Hippocampal formation (tissue), 2 donors: ENCODE measurements around the gene TBC1D14.
"Not testable (repeated sequence)": the region's sequence is repeated elsewhere in the genome, so short reads cannot be mapped to it uniquely, and the experiment has no call there.

Source experiments
- DNase-seq, 2 donors: peaks; one replicate each; lab custom pipeline; 2025; lab: John Stamatoyannopoulos, UW

The TBC1D14 gene

DNA sequence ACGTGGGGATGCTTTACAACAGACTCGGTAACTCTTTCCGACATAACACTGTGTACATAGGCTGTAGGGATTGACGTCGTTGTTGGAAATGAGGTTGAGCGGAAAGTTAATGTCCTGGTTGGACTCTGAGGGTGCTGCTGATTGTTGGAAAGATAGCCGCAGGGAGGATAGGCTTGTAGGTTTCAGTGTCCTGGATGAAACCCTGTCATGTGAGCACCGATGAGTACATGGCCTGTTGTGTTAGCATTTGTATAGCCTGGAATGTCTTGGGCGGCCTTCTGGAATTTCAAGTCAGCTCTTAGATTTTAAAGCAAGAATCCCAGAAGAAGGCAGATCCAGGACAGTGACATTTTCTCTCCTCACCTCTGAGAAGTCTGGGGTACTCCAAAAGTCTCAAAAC, 63.3 kb downstream of the TBC1D14 start:
- DNase-seq: no peak

GRCh38 chr4:6974138-6974848, 64.7 kb downstream of the TBC1D14 start:
- peak; percentile 75 to 86 for DNase-seq

DNA sequence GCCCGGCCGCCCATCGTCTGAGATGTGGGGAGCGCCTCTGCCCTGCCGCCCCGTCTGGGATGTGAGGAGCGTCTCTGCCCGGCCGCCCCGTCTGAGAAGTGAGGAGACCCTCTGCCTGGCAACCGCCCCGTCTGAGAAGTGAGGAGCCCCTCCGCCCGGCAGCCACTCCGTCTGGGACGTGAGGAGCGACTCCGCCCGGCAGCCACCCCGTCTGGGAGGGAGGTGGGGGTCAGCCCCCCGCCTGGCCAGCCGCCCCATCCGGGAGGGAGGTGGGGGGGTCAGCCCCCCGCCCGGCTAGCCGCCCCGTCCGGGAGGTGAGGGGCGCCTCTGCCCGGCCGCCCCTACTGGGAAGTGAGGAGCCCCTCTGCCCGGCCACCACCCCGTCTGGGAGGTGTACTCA, 68.2 kb downstream of the TBC1D14 start:
- not testable (repeated sequence) for DNase-seq

DNA sequence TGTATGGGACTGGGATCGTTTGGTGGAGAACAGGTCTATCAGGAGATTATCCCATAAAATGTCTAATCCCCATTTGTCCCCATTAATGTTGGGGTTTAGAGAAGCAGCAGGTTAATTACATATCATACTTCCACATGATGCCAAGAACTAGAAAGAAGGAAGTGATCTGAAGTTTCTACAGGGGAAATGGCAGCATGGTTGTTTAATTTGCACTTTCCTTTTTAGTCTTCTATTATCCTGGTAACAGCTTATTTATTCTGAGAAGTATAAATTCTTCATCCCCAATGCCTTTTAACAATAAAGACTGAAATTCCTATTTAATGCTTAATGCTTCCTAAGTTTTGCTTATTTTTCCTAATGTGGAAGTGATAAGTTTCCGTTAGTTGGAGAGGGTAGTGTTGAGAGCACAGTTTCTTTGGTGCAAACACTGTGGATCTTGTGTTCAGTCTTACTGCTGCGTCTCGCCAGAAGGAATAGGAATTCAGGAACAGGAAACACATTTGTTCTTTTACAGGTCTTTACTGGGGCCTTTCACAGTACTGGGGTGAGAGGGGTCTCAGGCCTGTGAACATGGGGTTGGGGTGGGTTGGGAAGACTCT, 74.0 kb downstream of the TBC1D14 start:
- DNase-seq: no peak

DNA sequence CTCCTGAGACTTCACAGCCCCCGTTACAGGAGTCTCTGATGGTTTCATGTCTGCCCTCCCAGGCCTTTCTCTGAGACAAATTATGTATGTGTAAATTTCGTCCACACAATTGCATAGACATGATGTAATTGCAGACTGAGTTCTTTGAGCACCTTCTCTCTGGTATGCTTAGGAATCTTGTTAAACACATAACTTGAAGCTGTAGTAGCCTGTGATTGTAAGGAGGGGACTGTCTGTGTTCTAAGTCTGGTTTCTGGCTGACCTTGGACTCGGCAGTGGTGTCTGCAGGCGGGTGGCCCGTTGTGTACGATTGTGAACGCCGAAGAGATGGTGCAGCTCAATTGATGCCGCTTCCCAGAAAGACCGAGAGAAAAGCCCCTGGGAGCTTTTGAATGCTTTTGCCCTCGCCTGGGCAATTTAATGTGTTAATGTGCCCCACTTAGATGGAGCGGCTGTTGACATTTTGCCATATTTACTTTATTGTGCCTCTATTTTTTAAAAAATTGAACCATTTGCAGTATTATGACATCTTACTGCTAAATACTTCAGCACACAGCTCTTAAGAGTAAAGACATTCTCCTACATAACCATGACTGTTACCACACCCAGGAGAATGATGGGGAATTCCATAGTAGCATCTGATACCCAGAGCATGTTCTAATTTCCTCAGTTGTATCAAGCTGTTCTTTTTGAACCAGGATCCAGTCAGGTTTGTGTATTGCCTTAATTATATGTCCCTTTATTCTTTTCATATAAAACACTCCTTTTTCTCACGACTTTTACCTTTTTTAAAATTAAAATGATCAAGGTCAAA, 75.2 kb downstream of the TBC1D14 start:
- no peak for DNase-seq

GRCh38 chr4:6986072-6986780, 76.6 kb downstream of the TBC1D14 start:
- peak in 1 of 2 donors; percentile 70 for DNase-seq

GRCh38 chr4:6986781-6987587, 77.4 kb downstream of the TBC1D14 start:
- peak; percentile 95 to 97 for DNase-seq

DNA sequence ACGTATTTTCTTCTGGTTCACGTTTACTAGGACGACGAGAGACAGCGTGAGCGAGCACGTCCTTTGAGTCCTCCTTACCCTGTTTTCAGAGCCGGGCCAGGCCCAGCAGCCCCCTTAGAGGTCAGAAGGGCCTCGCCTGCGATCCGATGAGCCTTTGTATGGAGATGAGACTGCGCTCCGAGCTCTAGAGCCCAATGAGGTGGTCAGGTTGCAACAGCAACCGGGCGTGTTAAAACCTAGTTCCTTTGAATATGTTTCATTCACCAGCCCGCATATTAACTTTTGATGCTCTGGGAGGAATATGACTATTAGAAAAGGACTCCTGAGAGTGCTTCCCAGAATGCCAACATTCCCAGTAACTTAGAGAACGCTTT, 77.9 kb downstream of the TBC1D14 start:
- no peak for DNase-seq

- DNase-seq: no peak
These were observed 78.5 kb downstream of the TBC1D14 start for GRCh38 chr4:6988016-6988715.

GRCh38 chr4:6989331-6989923, 79.8 kb downstream of the TBC1D14 start:
- DNase-seq: no peak

- no peak for DNase-seq
These were observed 81.0 kb downstream of the TBC1D14 start for GRCh38 chr4:6990661-6991060.

- no peak for DNase-seq
These were observed 81.6 kb downstream of the TBC1D14 start for GRCh38 chr4:6991249-6991648.

- peak in 1 of 2 donors; percentile 55 for DNase-seq
These were observed 82.3 kb downstream of the TBC1D14 start for GRCh38 chr4:6991771-6992557.

GRCh38 chr4:6992728-6993677, 83.4 kb downstream of the TBC1D14 start:
- no peak for DNase-seq

DNA sequence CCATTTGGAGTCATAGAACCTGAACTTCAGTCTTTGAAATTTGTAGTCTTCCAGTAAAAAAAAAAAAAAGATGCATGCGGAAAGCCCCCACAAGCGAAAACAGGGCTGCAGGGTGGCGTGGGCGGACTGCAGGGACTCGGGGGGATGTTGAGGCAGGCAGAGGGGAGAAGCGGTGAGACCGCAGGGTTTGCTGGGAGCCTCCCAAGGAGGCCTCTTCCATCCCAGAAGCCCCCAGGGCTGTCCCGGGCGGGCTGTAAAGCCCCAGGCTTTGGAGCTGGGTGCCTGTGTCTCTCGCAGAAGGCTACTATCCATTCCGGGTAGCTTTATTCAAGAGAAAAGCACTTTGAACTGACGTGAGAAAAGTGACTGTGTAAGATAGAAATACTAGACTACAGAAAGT, 86.9 kb downstream of the TBC1D14 start:
- no peak for DNase-seq

GRCh38 chr4:6999172-7000086, 89.8 kb downstream of the TBC1D14 start:
- no peak for DNase-seq

DNA sequence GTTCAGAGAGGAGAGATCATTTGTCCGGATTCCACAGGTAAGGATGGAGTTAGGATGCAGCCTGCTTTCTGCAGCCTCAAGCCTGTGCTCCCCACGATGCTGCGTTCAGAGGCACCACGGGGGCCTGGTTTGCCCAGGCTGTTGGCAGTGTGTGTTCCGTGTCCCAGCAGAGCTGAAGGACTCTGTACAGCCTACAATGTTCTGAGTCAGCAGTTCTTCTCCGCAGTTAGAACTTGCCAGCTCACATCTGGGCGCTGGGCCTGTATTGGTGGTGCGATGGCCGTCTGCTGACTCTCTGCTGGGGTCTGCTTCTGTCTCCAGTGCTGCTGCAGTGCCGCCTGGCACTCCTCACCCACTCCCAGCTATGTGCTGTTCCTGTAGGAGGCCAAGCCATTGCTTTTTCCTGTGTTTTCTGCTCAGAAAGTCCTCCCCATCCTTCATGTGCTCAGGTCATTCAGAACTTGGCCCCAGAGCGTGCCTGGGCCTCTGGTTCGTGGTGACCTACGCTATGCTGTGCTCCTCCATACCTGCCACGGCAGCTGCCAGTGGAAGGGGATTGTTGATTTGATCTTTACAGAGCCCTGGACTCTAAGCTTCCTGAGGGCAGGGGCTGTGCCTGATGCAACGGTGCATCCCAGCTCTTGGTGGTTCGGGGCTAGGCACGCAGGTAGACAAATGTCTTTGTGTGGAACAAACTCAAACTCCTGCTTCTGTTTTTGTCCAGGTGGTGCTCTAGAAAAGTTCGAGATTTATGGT, 91.0 kb downstream of the TBC1D14 start:
- DNase-seq: no peak
